Activated CD4-positive, alpha-beta T cell treated with anti-CD3 and anti-CD28 coated beads for 36 hours (primary cell): Measurements from ENCODE around the gene MYOF. TPM values are rescaled to one million over a fixed set of nuclear protein-coding genes. Genes with fewer than 3 reads are reported as not detected.
"Not testable (repeated sequence)": the region's sequence is repeated elsewhere in the genome, so short reads cannot be mapped to it uniquely, and the experiment has no call there.

ENCODE experiments used
- ATAC-seq: fragments of 200-7000 bp; cut with Tn5 transposase; one replicate; pipeline ENCODE4 v1.10.0; 2021; ENCODE audit warnings: mild to moderate bottlenecking, moderate library complexity
- CTCF ChIA-PET: fragments of 350-600 bp; sonication (Branson Sonifier 250); formaldehyde crosslinking; loops from one replicate; lab custom pipeline; 2021; ENCODE audit warnings: antibody characterized with exemption; lab: Charles Lee
- POLR2A ChIA-PET: fragments of 350-600 bp; sonication (Branson Sonifier 250); formaldehyde crosslinking; loops from one replicate; lab custom pipeline; 2021; ENCODE audit warnings: antibody characterized with exemption, inconsistent platforms; lab: Charles Lee
- DNase-seq: peaks from one replicate; pipeline ENCODE4 v3.0.0-alpha.2; 2020
- H3K27ac Mint-ChIP-seq: one replicate; pipeline ENCODE4 v1.8.0; 2021; ENCODE audit warnings: mixed read lengths
- H3K27me3 Mint-ChIP-seq: one replicate; pipeline ENCODE4 v1.8.0; 2021; ENCODE audit warnings: mixed read lengths
- H3K36me3 Mint-ChIP-seq: one replicate; pipeline ENCODE4 v1.8.0; 2021; ENCODE audit warnings: low read depth, mixed read lengths
- H3K4me1 Mint-ChIP-seq: one replicate; pipeline ENCODE4 v1.8.0; 2021; ENCODE audit warnings: mixed read lengths
- H3K4me3 Mint-ChIP-seq: one replicate; pipeline ENCODE4 v1.8.0; 2021; ENCODE audit warnings: mild to moderate bottlenecking, moderate library complexity, mixed read lengths
- H3K9me3 Mint-ChIP-seq: one replicate; pipeline ENCODE4 v1.8.0; 2021; ENCODE audit warnings: low read depth, mixed read lengths
- intact Hi-C, 2 experiments: fragments of 100-400 bp; cut with DNase I in 1 of 2; cut with micrococcal nuclease in 1 of 2; formaldehyde crosslinking; loops; one replicate each; pipeline versions ENCODE4 v1.14.2 to v1.15.1; 2022 to 2024; cut with DNase I, micrococcal nuclease
- total RNA-seq, 2 experiments: library from RNA; stranded (reverse); gene quantifications; one replicate each; pipeline ENCODE4 v1.2.3, GENCODE V29; 2021

MYOF gene
- total RNA-seq, 2 experiments from 2014 or later, result 37.8 to 40.0 TPM

DNA sequence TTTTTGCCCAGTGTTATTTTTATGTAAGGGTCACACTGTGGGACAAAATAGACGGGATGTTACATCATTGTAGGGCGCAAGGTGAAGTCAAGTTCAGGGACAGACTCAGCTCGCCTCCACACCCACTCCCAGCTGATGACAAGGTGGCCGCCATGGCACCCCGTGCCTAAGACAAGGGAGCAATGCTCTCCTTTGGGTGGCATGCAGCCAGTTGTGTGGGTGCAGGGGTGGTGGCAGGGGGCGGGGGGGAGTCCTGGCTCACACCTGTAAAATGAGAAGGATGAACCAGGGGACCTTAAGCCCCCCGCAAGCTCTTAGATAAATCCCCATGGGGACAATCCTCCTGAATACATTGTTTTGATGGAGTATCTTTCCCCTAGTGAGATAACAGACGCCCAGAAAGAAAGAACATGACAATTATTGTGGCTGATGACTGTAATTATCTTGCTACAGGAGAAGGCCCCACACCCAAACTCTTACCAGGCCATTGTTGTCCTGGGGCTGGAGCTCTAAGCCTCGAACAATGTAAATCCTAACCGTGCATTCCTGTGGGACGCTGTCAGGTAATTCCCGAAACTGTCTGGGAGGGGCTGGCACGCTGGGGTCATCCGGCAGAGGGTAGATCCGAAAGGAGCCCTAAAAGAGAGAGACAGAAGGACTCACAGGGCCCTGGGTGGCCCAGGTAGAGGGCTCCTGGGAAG lies 148.7 kb downstream of the MYOF start:
- CTCF ChIA-PET, result no interaction called here
- POLR2A ChIA-PET, result interaction anchor here (0.6 kb wide), 1 partner anchor 40 kb away, joined by 3 read pairs; no protein-coding TSS in a partner anchor
- H3K4me3 Mint-ChIP-seq, result no peak overlapping the region

DNA sequence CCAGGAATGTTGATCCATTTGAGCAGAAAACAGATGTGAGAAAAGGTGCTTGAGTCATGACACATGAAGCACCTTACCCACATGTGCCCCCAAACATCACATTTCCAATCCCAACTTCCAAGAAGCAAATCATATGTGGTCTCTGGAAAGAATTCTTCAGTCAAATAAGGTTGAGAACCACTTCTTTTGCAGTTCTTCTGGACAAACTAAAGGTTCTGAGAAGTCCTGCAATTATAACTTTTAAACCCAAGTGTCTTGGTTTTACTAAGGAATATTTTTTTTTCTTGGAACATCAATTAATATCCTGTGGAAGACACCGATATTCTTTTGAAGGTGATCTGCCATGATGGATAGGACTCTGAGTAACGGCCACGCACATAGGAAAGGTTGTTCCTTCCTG lies 151.3 kb downstream of the MYOF start:
- peaks cover 8% of the 10 kb centered on the region for H3K36me3 Mint-ChIP-seq

More for the DNA sequence above, 148.7 kb downstream of the MYOF start:
- H3K27ac Mint-ChIP-seq, result no peak overlapping the region
- peaks cover 2% of the 10 kb centered on the region for H3K36me3 Mint-ChIP-seq
- ATAC-seq, result no peak
- H3K4me1 Mint-ChIP-seq, result no peaks in the 10 kb centered on the region
- no peaks in the 10 kb centered on the region for H3K27me3 Mint-ChIP-seq
- intact Hi-C loops, result no loop called here
- no peak for DNase-seq
- no peaks in the 10 kb centered on the region for H3K9me3 Mint-ChIP-seq

DNA sequence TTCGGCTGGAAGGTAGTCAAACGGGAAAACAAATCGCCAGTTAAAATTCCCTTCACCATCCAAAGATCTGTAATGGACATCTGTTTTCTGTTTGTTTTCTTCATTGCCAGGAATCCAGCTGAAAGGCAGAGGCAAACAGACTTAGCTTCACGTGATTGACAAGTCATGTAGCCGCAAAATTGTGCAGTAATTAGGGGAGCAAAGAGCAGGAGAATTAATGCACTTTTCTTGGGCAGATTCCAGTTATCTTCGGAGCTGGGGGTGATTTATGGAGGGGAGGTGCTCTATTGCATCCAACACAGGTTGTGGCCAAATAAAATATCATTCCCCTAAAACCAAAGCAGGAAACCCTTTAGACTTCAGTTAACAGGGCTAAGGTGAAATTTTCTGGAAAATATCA lies 162.2 kb downstream of the MYOF start:
- Mint-ChIP-seq H3K9me3 (no peaks in the 10 kb centered on the region), H3K4me3 (no peak overlapping the region), H3K36me3 (peaks cover 19% of the 10 kb centered on the region), H3K27ac (no peak overlapping the region), H3K4me1 (no peaks in the 10 kb centered on the region), H3K27me3 (no peaks in the 10 kb centered on the region)
- intact Hi-C loops, result no loop called here
- ATAC-seq, result no peak
- ChIA-PET CTCF (interaction anchor here (0.6 to 1.2 kb wide), 3 partner anchors 24 to 33 kb away, joined by 3 read pairs; no protein-coding TSS in a partner anchor), POLR2A (no interaction called here)
- DNase-seq, result no peak

More for the DNA sequence above, 151.3 kb downstream of the MYOF start:
- ChIA-PET POLR2A (no interaction called here), CTCF (no interaction called here)
- peaks cover 3% of the 10 kb centered on the region for H3K27me3 Mint-ChIP-seq
- H3K4me3 Mint-ChIP-seq, result no peak overlapping the region
- intact Hi-C loops, result no loop called here
- no peak for DNase-seq
- H3K27ac Mint-ChIP-seq, result no peak overlapping the region
- no peaks in the 10 kb centered on the region for H3K4me1 Mint-ChIP-seq
- no peak for ATAC-seq
- no peaks in the 10 kb centered on the region for H3K9me3 Mint-ChIP-seq

- Mint-ChIP-seq H3K36me3 (peaks cover 20% of the 10 kb centered on the region), H3K4me3 (no peak overlapping the region), H3K4me1 (no peaks in the 10 kb centered on the region), H3K27ac (no peak overlapping the region), H3K9me3 (no peaks in the 10 kb centered on the region), H3K27me3 (no peaks in the 10 kb centered on the region)
- ATAC-seq (no peak), DNase-seq (no peak)
- intact Hi-C loops, result no loop called here
- POLR2A ChIA-PET, result no interaction called here
- CTCF ChIA-PET, result interaction anchor here (0.6 to 0.7 kb wide), 2 partner anchors 23 to 88 kb away, joined by 3 to 5 read pairs; no protein-coding TSS in a partner anchor
Measured at GRCh38 chr10:93319096-93319495, 163.0 kb downstream of the MYOF start.

GRCh38 chr10:93315246-93315645 lies 166.9 kb downstream of the MYOF start:
- Mint-ChIP-seq H3K27ac (no peak overlapping the region), H3K36me3 (peaks cover 25% of the 10 kb centered on the region), H3K4me1 (no peaks in the 10 kb centered on the region), H3K27me3 (no peaks in the 10 kb centered on the region), H3K9me3 (peaks cover 2% of the 10 kb centered on the region), H3K4me3 (no peak overlapping the region)
- CTCF ChIA-PET, result no interaction called here
- DNase-seq (no peak), ATAC-seq (no peak)
- intact Hi-C loops, result no loop called here
- POLR2A ChIA-PET, result no interaction called here

DNA sequence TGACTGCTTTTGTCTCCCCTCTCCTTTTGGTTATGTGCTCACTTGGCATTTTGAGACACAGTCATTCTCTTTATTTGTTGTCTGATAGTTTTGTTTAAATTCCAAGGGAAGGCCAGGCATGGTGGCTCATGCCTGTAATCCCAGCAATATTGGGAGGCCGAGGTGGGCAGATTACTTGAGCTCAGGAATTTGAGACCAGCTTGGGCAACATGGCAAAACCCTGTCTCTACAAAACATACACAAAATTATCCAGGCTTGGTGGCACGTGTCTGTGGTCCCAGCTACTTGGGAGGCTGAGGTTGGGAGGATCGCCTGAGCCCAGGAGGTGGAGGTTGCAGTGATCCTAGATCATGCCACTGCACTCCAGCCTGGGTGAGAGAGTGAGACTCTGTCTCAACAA lies 167.5 kb downstream of the MYOF start:
- H3K27me3 Mint-ChIP-seq, ATAC-seq, DNase-seq, H3K27ac Mint-ChIP-seq, intact Hi-C loops, H3K4me1 Mint-ChIP-seq, H3K4me3 Mint-ChIP-seq, H3K9me3 Mint-ChIP-seq, POLR2A ChIA-PET: not testable (repeated sequence)
- CTCF ChIA-PET, result interaction anchor here (0.5 kb wide), 1 partner anchor 559 kb away, joined by 3 read pairs; no protein-coding TSS in a partner anchor
- H3K36me3 Mint-ChIP-seq, result peaks cover 23% of the 10 kb centered on the region

DNA sequence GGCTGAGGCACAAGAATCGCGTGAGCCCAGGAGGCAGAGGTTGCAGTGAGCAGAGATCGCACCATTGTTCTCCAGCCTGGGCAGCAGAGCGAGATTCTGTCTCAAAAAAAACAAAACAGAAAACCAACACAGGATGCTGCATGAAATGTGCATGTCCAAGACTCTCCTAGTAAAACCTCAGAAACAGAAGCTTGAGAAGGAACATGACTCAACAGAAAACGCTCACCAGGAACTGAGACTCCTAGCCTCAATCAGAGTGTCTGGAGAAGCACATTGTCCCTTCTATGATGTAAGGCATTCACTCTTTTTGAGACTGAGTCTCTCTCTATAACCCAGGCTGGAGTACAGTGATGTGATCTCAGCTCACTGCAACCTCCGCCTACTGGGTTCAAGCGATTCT lies 168.3 kb downstream of the MYOF start:
- Mint-ChIP-seq H3K27me3 (no peaks in the 10 kb centered on the region), H3K4me1 (no peaks in the 10 kb centered on the region), H3K9me3 (peaks cover 2% of the 10 kb centered on the region), H3K4me3 (no peak overlapping the region), H3K36me3 (peaks cover 25% of the 10 kb centered on the region), H3K27ac (no peak overlapping the region)
- POLR2A ChIA-PET, result no interaction called here
- intact Hi-C loops, result no loop called here
- CTCF ChIA-PET, result no interaction called here
- no peak for ATAC-seq
- DNase-seq, result no peak

DNA sequence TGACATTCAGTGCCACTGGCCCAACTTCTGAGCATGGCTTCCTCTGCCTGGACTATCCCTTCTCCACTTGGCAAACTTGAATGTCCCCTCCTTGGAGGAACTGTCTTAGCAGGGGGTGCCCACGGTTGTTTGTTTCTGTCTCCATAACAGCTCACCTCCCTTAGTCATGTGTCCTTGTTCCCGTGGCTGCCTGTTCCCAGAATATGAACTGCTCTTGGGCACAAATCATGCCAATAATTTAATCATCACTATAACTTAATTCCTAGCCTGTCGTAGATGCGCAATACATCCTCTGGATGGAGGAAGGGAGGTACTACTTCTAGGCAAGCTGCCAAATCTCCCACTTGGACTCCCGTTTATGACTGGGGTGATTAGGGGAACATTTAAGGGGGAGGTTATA lies 173.1 kb downstream of the MYOF start:
- ATAC-seq (no peak), DNase-seq (no peak)
- Mint-ChIP-seq H3K27ac (no peak overlapping the region), H3K4me3 (no peak overlapping the region), H3K27me3 (no peaks in the 10 kb centered on the region), H3K36me3 (peaks cover 14% of the 10 kb centered on the region), H3K9me3 (peaks cover 2% of the 10 kb centered on the region), H3K4me1 (no peaks in the 10 kb centered on the region)
- ChIA-PET CTCF (interaction anchor here (0.7 kb wide), 1 partner anchor 210 kb away, joined by 4 read pairs; no protein-coding TSS in a partner anchor), POLR2A (no interaction called here)
- intact Hi-C loops, result no loop called here

DNA sequence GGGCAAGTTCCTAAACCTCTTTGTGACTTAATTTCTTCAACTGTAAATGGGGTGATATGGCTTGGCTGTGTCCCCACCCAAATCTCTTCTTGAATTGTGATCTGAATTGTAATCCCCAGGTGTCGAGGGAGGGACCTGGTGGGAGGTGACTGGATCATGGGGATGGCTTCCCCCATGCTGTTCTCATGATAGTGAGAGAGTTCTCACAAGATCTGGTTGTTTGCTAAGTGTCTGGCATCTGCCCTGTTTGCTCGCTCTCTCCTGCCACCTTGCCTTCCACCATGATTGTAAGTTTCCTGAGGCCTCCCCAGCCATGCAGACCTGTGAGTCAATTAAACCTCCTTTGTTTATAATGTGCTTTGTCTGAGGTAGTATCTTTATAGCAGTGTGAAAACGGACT lies 177.0 kb downstream of the MYOF start:
- no peak overlapping the region for H3K4me3 Mint-ChIP-seq
- H3K27me3 Mint-ChIP-seq, result no peaks in the 10 kb centered on the region
- H3K27ac Mint-ChIP-seq, result no peak overlapping the region
- DNase-seq (no peak), ATAC-seq (no peak)
- H3K36me3 Mint-ChIP-seq, result peaks cover 8% of the 10 kb centered on the region
- ChIA-PET CTCF (interaction anchor here (0.7 kb wide), 1 partner anchor 10 kb away, joined by 3 read pairs; no protein-coding TSS in a partner anchor), POLR2A (no interaction called here)
- H3K4me1 Mint-ChIP-seq, result no peaks in the 10 kb centered on the region
- intact Hi-C loops, result no loop called here
- H3K9me3 Mint-ChIP-seq, result no peaks in the 10 kb centered on the region

DNA sequence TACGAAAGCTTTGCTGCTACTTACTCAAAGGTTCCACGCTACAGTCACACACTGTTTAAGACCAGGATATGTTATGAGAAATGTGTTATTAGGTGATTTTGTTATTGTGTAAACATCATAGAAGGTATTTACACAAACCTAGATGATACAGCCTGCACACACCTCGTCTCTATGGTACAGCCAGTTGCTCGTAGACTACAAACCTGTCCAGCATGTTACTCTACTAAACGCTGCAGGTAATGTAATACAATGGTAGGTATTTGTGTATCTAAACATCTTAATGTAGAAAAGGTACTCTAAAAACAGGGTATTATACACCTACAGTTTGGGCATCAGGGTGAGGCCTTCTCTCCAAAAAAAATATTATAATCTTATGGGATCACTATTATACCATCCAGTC lies 181.2 kb downstream of the MYOF start:
- peaks cover 4% of the 10 kb centered on the region for H3K27me3 Mint-ChIP-seq
- no peak overlapping the region for H3K4me3 Mint-ChIP-seq
- CTCF ChIA-PET, result no interaction called here
- ATAC-seq (no peak), DNase-seq (no peak)
- intact Hi-C loops, result no loop called here
- no peaks in the 10 kb centered on the region for H3K4me1 Mint-ChIP-seq
- POLR2A ChIA-PET, result no interaction called here
- no peak overlapping the region for H3K27ac Mint-ChIP-seq
- no peaks in the 10 kb centered on the region for H3K9me3 Mint-ChIP-seq
- no peaks in the 10 kb centered on the region for H3K36me3 Mint-ChIP-seq

- H3K27ac Mint-ChIP-seq, result no peak overlapping the region
- DNase-seq (no peak), ATAC-seq (no peak)
- H3K4me3 Mint-ChIP-seq, result no peak overlapping the region
- H3K9me3 Mint-ChIP-seq, result no peaks in the 10 kb centered on the region
- no peaks in the 10 kb centered on the region for H3K4me1 Mint-ChIP-seq
- intact Hi-C loops, result no loop called here
- ChIA-PET CTCF (no interaction called here), POLR2A (no interaction called here)
- H3K27me3 Mint-ChIP-seq, result peaks cover 4% of the 10 kb centered on the region
- H3K36me3 Mint-ChIP-seq, result no peaks in the 10 kb centered on the region
Measured at GRCh38 chr10:93300288-93300917, 181.7 kb downstream of the MYOF start.
